ENCODE data around the gene MAD1L1.

The MAD1L1 gene

GRCh38 chr7:2257651-2258050 is 24.9 kb upstream of the MAD1L1 start:
- no peak for DNase-seq

- no peak for DNase-seq
These were observed 24.4 kb upstream of the MAD1L1 start for GRCh38 chr7:2257046-2257551.

GRCh38 chr7:2256306-2257045 is 23.7 kb upstream of the MAD1L1 start:
- DNase-seq, result no peak

GRCh38 chr7:2255145-2256139 is 22.7 kb upstream of the MAD1L1 start:
- DNase-seq, result no peak

GRCh38 chr7:2254429-2255144 is 21.8 kb upstream of the MAD1L1 start:
- no peak for DNase-seq

GRCh38 chr7:2253525-2254244 is 20.9 kb upstream of the MAD1L1 start:
- DNase-seq, result no peak

- DNase-seq, result no peak
These were observed 20.3 kb upstream of the MAD1L1 start for GRCh38 chr7:2253021-2253420.

- no peak for DNase-seq
These were observed 19.4 kb upstream of the MAD1L1 start for GRCh38 chr7:2251841-2252771.

GRCh38 chr7:2251381-2251780 is 18.6 kb upstream of the MAD1L1 start:
- DNase-seq, result no peak

GRCh38 chr7:2249744-2250323 is 17.1 kb upstream of the MAD1L1 start:
- DNase-seq, result no peak

- DNase-seq, result peak; percentile 31 to 42
These were observed 16.4 kb upstream of the MAD1L1 start for GRCh38 chr7:2248984-2249694.

GRCh38 chr7:2247141-2247995 is 14.6 kb upstream of the MAD1L1 start:
- peak; percentile 35 to 44 for DNase-seq

- no peak for DNase-seq
These were observed 13.3 kb upstream of the MAD1L1 start for GRCh38 chr7:2245883-2246675.

GRCh38 chr7:2244404-2244995 is 11.8 kb upstream of the MAD1L1 start:
- no peak for DNase-seq

GRCh38 chr7:2243458-2243857 is 10.7 kb upstream of the MAD1L1 start:
- DNase-seq, result no peak

- DNase-seq, result peak; percentile 37 to 48
These were observed 10.0 kb upstream of the MAD1L1 start for GRCh38 chr7:2242541-2243429.
